Measurements from ENCODE around the gene TCP1.

TCP1 gene

GRCh38 chr6:159761873-159762680, 27.3 kb downstream of the TCP1 start, which contains the start of gene ACAT2:
ACAT2 (plus strand) TSS chr6:159762045; CDS start chr6:159762088, 43 bp downstream.
- Histone ChIP-seq H2BK12ac (ENCODE audit: low read length) (peak within 1 kb of the TSS; percentile 34), H2BK120ac (ENCODE audit: insufficient read depth, low read length, poor library complexity) (peak within 1 kb of the TSS; percentile 85), H3K79me2 (ENCODE audit: control insufficient read depth, insufficient read depth, low read length, poor library complexity) (peaks cover 14% of the 10 kb centered on the region), H2AK5ac (ENCODE audit: low read length) (peak within 1 kb of the TSS; percentile 99), H2AFZ (ENCODE audit: insufficient read depth, low read length, poor library complexity) (peak within 1 kb of the TSS; percentile 82), H3K14ac (ENCODE audit: low read length) (peak within 1 kb of the TSS; percentile 95), H3K4me2 (ENCODE audit: low read length) (peak within 1 kb of the TSS; percentile 70), H3K27ac (ENCODE audit: low read depth, low read length) (peak within 1 kb of the TSS; percentile 97), H2BK5ac (ENCODE audit: low read depth, low read length, poor library complexity) (peak within 1 kb of the TSS; percentile 91), H3K23ac (ENCODE audit: low read length) (no peak within 1 kb of the TSS), H3K27me3 (ENCODE audit: insufficient read depth, low read length) (no peaks in the 10 kb centered on the region), H4K12ac (ENCODE audit: low read depth, low read length) (peak within 1 kb of the TSS; percentile 99), H4K91ac (ENCODE audit: low read depth, low read length) (peak within 1 kb of the TSS; percentile 99), H3K4me1 (ENCODE audit: control insufficient read depth in 1 of 2, insufficient read depth in 2 of 2, low read length in 2 of 2) (peaks cover 18 to 33% of the 10 kb centered on the region in 2 experiments), H3K79me1 (ENCODE audit: low read length) (peaks cover 20% of the 10 kb centered on the region), H3K4me3 (ENCODE audit: low read depth, low read length) (peak within 1 kb of the TSS; percentile 84), H3K4ac (ENCODE audit: low read depth, low read length) (peak within 1 kb of the TSS; percentile 85), H4K8ac (ENCODE audit: low read depth, low read length) (peak within 1 kb of the TSS; percentile 92), H3K18ac (ENCODE audit: low read length) (peak within 1 kb of the TSS; percentile 92), H3K9me3 (ENCODE audit: insufficient read depth, low read depth, low read length) (no peaks in the 10 kb centered on the region), H3K9ac (ENCODE audit: low read length) (peak within 1 kb of the TSS; percentile 55), H3K36me3 (ENCODE audit: control insufficient read depth in 1 of 2, insufficient read depth in 2 of 2, low read length in 2 of 2) (peaks cover 29 to 43% of the 10 kb centered on the region in 2 experiments)
- peak; percentile 90 to 94 for DNase-seq
- WGBS (ENCODE audit: extremely low coverage, insufficient coverage, insufficient read length) = no CpG with 5 or more reads among the region's 76 CpGs

- Histone ChIP-seq H3K27ac (ENCODE audit: low read depth, low read length) (peak overlapping the region; percentile 94), H3K14ac (ENCODE audit: low read length) (peak overlapping the region; percentile 95), H4K91ac (ENCODE audit: low read depth, low read length) (peak overlapping the region; percentile 99), H3K9ac (ENCODE audit: low read length) (peak overlapping the region; percentile 23), H2BK12ac (ENCODE audit: low read length) (no peak overlapping the region), H2BK5ac (ENCODE audit: low read depth, low read length, poor library complexity) (peak overlapping the region; percentile 66), H3K4me1 (ENCODE audit: control insufficient read depth in 1 of 2, insufficient read depth in 2 of 2, low read length in 2 of 2) (peaks cover 18 to 33% of the 10 kb centered on the region in 2 experiments), H3K4ac (ENCODE audit: low read depth, low read length) (peak overlapping the region; percentile 50), H2AK5ac (ENCODE audit: low read length) (peak overlapping the region; percentile 99), H2AFZ (ENCODE audit: insufficient read depth, low read length, poor library complexity) (peak overlapping the region; percentile 50), H3K4me3 (ENCODE audit: low read depth, low read length) (no peak overlapping the region), H3K9me3 (ENCODE audit: insufficient read depth, low read depth, low read length) (no peaks in the 10 kb centered on the region), H4K8ac (ENCODE audit: low read depth, low read length) (peak overlapping the region; percentile 92), H3K18ac (ENCODE audit: low read length) (peak overlapping the region; percentile 92), H3K23ac (ENCODE audit: low read length) (no peak overlapping the region), H3K36me3 (ENCODE audit: control insufficient read depth in 1 of 2, insufficient read depth in 2 of 2, low read length in 2 of 2) (peaks cover 25 to 39% of the 10 kb centered on the region in 2 experiments), H3K4me2 (ENCODE audit: low read length) (peak overlapping the region; percentile 62), H3K27me3 (ENCODE audit: insufficient read depth, low read length) (no peaks in the 10 kb centered on the region), H2BK120ac (ENCODE audit: insufficient read depth, low read length, poor library complexity) (peak overlapping the region; percentile 85), H3K79me2 (ENCODE audit: control insufficient read depth, insufficient read depth, low read length, poor library complexity) (peaks cover 14% of the 10 kb centered on the region), H3K79me1 (ENCODE audit: low read length) (peaks cover 20% of the 10 kb centered on the region), H4K12ac (ENCODE audit: low read depth, low read length) (peak overlapping the region; percentile 89)
- DNase-seq = peak; percentile 15 to 58
- no CpG with 5 or more reads among the region's 45 CpGs for whole genome bisulfite sequencing (ENCODE audit: extremely low coverage, insufficient coverage, insufficient read length)
These were observed 28.1 kb downstream of the TCP1 start for GRCh38 chr6:159761129-159761872.

GRCh38 chr6:159760602-159761057, 28.8 kb downstream of the TCP1 start:
- no peaks in the 10 kb centered on the region for H3K27me3 ChIP-seq (ENCODE audit: insufficient read depth, low read length)
- no peak overlapping the region for H2BK12ac ChIP-seq (ENCODE audit: low read length)
- peak overlapping the region; percentile 42 for H3K4me2 ChIP-seq (ENCODE audit: low read length)
- no peak overlapping the region for H3K4me3 ChIP-seq (ENCODE audit: low read depth, low read length)
- no peaks in the 10 kb centered on the region for H3K9me3 ChIP-seq (ENCODE audit: insufficient read depth, low read depth, low read length)
- no peak overlapping the region for H3K23ac ChIP-seq (ENCODE audit: low read length)
- no peak overlapping the region for H4K12ac ChIP-seq (ENCODE audit: low read depth, low read length)
- no peak overlapping the region for H2AFZ ChIP-seq (ENCODE audit: insufficient read depth, low read length, poor library complexity)
- no peak overlapping the region for H4K8ac ChIP-seq (ENCODE audit: low read depth, low read length)
- WGBS (ENCODE audit: extremely low coverage, insufficient coverage, insufficient read length) = no CpG with 5 or more reads among the region's 3 CpGs
- peaks cover 24 to 38% of the 10 kb centered on the region in 2 experiments for H3K36me3 ChIP-seq (ENCODE audit: control insufficient read depth in 1 of 2, insufficient read depth in 2 of 2, low read length in 2 of 2)
- peak overlapping the region; percentile 94 for H3K27ac ChIP-seq (ENCODE audit: low read depth, low read length)
- no peak overlapping the region for H3K14ac ChIP-seq (ENCODE audit: low read length)
- peaks cover 14% of the 10 kb centered on the region for H3K79me2 ChIP-seq (ENCODE audit: control insufficient read depth, insufficient read depth, low read length, poor library complexity)
- H3K4ac ChIP-seq (ENCODE audit: low read depth, low read length) = no peak overlapping the region
- no peak overlapping the region for H2AK5ac ChIP-seq (ENCODE audit: low read length)
- no peak overlapping the region for H4K91ac ChIP-seq (ENCODE audit: low read depth, low read length)
- H3K9ac ChIP-seq (ENCODE audit: low read length) = no peak overlapping the region
- no peak overlapping the region for H3K18ac ChIP-seq (ENCODE audit: low read length)
- no peak overlapping the region for H2BK120ac ChIP-seq (ENCODE audit: insufficient read depth, low read length, poor library complexity)
- peak; percentile 66 to 87 for DNase-seq
- peaks cover 20% of the 10 kb centered on the region for H3K79me1 ChIP-seq (ENCODE audit: low read length)
- peaks cover 18 to 33% of the 10 kb centered on the region in 2 experiments for H3K4me1 ChIP-seq (ENCODE audit: control insufficient read depth in 1 of 2, insufficient read depth in 2 of 2, low read length in 2 of 2)
- peak overlapping the region; percentile 66 for H2BK5ac ChIP-seq (ENCODE audit: low read depth, low read length, poor library complexity)

GRCh38 chr6:159759645-159760044, 29.8 kb downstream of the TCP1 start:
- WGBS (ENCODE audit: extremely low coverage, insufficient coverage, insufficient read length) = no CpG with 5 or more reads among the region's 2 CpGs
- no peak overlapping the region for H4K8ac ChIP-seq (ENCODE audit: low read depth, low read length)
- H3K4ac ChIP-seq (ENCODE audit: low read depth, low read length) = no peak overlapping the region
- no peak overlapping the region for H2AFZ ChIP-seq (ENCODE audit: insufficient read depth, low read length, poor library complexity)
- H3K9me3 ChIP-seq (ENCODE audit: insufficient read depth, low read depth, low read length) = no peaks in the 10 kb centered on the region
- H3K14ac ChIP-seq (ENCODE audit: low read length) = no peak overlapping the region
- H2AK5ac ChIP-seq (ENCODE audit: low read length) = no peak overlapping the region
- peaks cover 20% of the 10 kb centered on the region for H3K79me1 ChIP-seq (ENCODE audit: low read length)
- H3K4me3 ChIP-seq (ENCODE audit: low read depth, low read length) = no peak overlapping the region
- H2BK5ac ChIP-seq (ENCODE audit: low read depth, low read length, poor library complexity) = no peak overlapping the region
- H3K27ac ChIP-seq (ENCODE audit: low read depth, low read length) = peak overlapping the region; percentile 54
- H3K4me1 ChIP-seq (ENCODE audit: control insufficient read depth in 1 of 2, insufficient read depth in 2 of 2, low read length in 2 of 2) = peaks cover 18 to 33% of the 10 kb centered on the region in 2 experiments
- no peaks in the 10 kb centered on the region for H3K27me3 ChIP-seq (ENCODE audit: insufficient read depth, low read length)
- H3K36me3 ChIP-seq (ENCODE audit: control insufficient read depth in 1 of 2, insufficient read depth in 2 of 2, low read length in 2 of 2) = peaks cover 28 to 42% of the 10 kb centered on the region in 2 experiments
- no peak overlapping the region for H2BK12ac ChIP-seq (ENCODE audit: low read length)
- peaks cover 14% of the 10 kb centered on the region for H3K79me2 ChIP-seq (ENCODE audit: control insufficient read depth, insufficient read depth, low read length, poor library complexity)
- H3K4me2 ChIP-seq (ENCODE audit: low read length) = no peak overlapping the region
- no peak overlapping the region for H4K12ac ChIP-seq (ENCODE audit: low read depth, low read length)
- no peak overlapping the region for H3K9ac ChIP-seq (ENCODE audit: low read length)
- no peak overlapping the region for H2BK120ac ChIP-seq (ENCODE audit: insufficient read depth, low read length, poor library complexity)
- no peak overlapping the region for H4K91ac ChIP-seq (ENCODE audit: low read depth, low read length)
- no peak for DNase-seq
- no peak overlapping the region for H3K18ac ChIP-seq (ENCODE audit: low read length)
- H3K23ac ChIP-seq (ENCODE audit: low read length) = no peak overlapping the region

Data from trophoblast cell (in vitro differentiated cells and primary cell).